GM19351 (cell line): ENCODE results near the gene ASB3.
"Not testable (repeated sequence)": the region's sequence is repeated elsewhere in the genome, so short reads cannot be mapped to it uniquely, and the experiment has no call there.

Source experiments
- ATAC-seq: cut with Tn5 transposase; IDR thresholded peaks from one replicate; pipeline ENCODE4 v1.9.1; 2021; ENCODE audit warnings: mild to moderate bottlenecking, moderate library complexity; ENCODE audit not compliant: unreplicated experiment

ASB3 gene

GRCh38 chr2:53787614-53788289, 999 bp upstream of the ASB3 start:
- ATAC-seq, result no peak

GRCh38 chr2:53786352-53786704, 425 bp downstream of the ASB3 start:
- peak; percentile 16 for ATAC-seq

- ATAC-seq, result no peak
These were observed 1.4 kb downstream of the ASB3 start for GRCh38 chr2:53785366-53785765.

DNA sequence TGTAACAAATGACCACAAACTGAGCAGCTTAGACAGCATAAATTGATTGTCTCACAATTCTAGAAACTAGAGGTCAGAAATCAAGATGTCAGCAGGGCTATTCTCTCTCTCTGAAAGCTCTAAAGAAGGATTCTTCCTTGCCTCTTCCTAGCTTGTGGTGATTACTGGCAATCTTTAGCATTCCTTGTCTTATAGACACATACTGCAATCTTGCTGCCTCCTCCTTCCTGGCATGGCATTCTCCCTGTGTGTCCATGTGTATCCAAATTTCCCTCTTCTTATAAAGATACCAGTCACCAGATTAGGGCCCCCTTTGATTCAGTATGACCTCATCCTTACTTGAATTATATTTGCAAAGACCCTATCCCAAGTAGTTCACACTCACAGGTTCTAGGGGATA, 2.3 kb downstream of the ASB3 start:
- ATAC-seq, result no peak

GRCh38 chr2:53782676-53783075, 4.1 kb downstream of the ASB3 start:
- ATAC-seq, result no peak

DNA sequence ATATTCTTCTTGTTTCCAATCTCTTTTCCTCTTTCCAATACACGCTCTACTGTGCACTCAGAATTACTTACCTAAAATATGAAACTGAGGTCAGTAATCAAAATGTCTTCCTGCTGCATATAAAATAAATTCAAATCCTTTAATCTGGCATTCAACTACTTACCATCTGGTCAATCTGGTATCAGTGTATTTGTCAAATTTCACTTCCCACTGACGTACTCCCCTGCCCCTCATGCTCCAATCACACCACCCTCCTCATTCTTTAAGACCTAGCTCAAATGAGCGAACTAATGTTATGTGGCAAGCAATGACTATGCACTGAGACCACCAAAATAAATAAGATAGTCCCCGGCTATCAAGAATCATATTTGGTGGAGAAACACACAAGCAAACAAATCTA, 6.7 kb downstream of the ASB3 start:
- ATAC-seq, result no peak

DNA sequence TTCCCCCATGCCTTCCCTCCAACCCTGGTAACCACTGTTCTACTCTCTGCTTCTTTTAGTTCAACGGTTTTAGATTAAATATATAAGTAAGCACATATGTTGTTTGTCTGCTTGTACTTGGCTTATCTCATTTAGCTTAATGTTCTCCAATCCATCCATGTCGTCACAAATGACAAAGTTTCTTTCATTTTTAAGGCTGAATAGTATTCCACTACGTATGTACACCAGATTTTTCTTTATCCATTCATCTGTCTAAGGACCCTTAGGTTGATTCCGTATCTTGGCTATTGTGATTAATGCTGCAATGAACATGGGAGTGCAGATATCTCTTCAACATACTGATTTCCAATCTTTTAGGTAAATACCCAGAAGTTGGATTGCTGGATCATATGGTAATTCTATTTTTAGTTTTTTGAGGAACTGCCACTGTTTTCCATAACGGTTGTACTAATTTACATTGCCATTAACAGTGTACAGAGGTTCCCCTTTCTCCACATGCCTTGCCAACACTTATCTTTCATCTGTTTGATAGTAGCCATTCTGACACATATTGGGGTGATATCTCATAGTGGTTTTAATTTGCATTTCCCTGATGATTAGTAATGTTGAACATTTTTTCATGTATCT, 8.1 kb downstream of the ASB3 start:
- ATAC-seq, result no peak

- ATAC-seq, result no peak
These were observed 9.6 kb downstream of the ASB3 start for GRCh38 chr2:53777134-53777533.

DNA sequence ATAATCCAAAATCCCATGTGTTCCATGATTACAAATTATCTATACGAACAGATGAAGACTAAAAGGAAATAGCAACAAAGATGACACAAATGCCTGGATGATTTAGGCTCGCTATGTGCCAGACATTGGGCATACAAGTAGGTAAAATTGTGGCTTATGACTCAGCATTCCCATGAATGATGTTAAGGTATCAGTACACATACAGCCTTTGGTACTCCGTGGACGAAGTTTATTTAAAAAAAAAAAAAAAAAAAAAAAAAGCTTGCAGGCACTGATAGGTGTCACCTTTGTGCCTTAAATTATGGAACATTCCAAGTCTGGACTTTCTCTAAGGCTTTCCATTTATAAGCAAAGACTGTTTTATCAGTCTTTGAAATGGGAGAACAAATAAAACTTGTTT, 16.5 kb downstream of the ASB3 start:
- ATAC-seq, result no peak

- ATAC-seq, result no peak
These were observed 17.3 kb downstream of the ASB3 start for GRCh38 chr2:53769318-53769945.

DNA sequence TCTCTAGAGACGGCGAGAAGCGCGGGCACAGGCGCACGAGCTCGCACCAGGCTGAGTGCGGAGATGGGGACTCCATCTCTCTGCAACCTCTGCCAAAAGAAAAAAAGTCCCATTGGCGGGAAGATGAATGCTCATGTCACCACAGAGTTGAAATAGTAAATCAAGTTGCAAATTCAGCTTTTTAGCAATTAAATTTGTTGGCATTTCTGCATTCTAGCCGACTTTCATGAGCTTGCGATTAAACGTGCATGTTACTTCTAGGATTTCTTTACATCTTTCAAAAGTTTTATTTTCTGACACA, 18.6 kb downstream of the ASB3 start:
- peak; percentile 45 for ATAC-seq

DNA sequence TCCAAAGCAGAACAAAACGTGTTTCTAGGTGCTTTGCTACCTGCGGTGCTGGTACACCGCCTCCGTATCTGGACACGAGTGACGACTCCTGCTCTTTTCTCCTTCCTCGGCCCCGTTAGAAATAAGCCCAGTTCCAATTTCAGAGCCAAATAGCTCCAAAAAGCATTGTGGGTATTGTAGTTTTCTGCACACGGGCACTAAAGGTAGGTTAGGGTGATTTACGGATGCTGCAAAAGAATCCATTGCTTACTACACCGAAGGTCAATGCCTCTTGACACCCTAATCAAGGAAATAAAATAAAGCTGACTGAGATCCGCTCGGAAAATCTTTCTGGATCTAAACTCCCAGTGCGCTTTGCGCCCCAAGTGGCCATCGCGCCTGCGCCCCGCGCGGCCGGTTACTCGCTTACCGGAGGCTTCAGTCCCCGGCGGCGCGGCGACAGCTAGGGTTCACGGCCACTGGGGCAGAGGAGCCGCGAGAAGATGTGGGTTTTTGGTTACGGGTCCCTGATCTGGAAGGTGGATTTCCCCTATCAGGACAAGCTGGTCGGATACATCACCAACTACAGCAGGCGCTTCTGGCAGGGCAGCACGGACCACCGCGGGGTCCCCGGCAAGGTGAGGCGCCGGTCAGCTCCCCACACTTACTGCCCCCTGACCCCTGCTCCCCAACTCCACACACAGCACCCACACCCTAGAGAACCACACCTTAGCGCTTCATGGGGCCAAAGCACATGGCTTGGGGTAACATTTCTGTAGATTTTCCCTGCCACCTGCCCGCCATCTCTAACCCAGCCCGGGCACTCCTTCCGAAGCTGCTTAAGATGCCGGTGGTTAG, 19.1 kb downstream of the ASB3 start, which contains the start of gene CHAC2:
TSS of gene CHAC2 (plus strand) at position 400 of the 837 bp plus-strand sequence. CDS start at position 483, 83 bp downstream.
- peak; percentile 89 for ATAC-seq

- no peak for ATAC-seq
These were observed 21.0 kb downstream of the ASB3 start for GRCh38 chr2:53765767-53766166.

DNA sequence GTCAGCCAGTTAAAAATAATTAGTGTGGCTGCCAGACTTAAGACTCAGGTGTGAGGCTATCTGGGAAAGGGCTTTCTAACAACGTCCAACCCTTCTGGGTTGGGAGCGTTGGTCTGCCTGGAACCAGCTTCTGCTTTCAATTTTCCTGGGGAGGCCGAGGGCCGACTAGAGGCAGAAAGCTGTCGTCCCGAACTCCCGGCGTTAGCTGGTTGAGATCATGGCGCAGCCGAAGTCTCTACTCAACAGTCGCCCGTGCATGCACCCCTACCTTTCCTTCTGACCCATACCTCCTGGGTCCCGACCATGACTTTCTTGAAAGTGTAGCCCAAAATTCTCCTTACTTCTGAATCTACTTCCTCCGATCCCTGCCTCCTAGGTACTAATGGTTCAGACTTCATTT, 29.5 kb downstream of the ASB3 start:
- ATAC-seq, result not testable (repeated sequence)

DNA sequence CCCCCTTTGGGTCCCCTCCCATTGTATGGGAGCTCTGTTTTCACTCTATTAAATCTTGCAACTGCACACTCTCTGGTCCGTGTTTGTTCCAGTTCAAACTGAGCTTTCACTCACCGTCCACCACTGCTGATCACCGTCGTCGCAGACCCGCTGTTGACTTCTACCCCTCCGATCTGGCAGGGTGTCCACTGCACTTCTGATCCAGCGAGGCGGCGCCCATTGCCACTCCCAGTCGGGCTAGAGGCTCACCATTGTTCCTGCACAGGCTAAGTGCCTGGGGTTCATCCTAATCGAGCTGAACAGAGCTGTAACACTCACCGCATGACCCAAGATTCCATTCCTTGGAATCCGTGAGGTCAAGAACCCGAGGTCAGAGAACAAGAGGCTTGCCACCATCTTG, 30.1 kb downstream of the ASB3 start:
- ATAC-seq, result no peak

DNA sequence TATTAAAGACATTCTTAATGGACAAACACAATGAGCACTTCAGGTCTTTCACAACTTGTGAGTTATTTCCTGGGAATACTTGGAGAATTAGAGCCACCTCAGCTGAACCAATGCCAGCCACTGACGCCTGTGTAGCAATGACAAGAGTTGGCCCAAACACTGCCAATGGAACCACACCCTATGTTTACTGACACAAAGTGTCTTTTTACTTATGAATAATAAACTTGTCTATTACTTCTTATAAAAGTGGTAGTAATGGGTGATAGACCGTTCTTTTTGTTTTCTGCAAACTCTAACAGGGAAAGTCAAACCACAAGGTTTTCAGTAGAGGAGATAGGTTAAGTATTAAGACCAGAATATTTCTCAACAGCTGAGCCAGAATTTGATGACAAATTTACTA, 31.6 kb downstream of the ASB3 start:
- no peak for ATAC-seq

- ATAC-seq, result no peak
These were observed 33.7 kb downstream of the ASB3 start for GRCh38 chr2:53753041-53753440.

- no peak for ATAC-seq
These were observed 34.4 kb downstream of the ASB3 start for GRCh38 chr2:53752385-53752784.

- ATAC-seq, result peak; percentile 95
These were observed 35.0 kb downstream of the ASB3 start for GRCh38 chr2:53751728-53752127.

- no peak for ATAC-seq
These were observed 36.5 kb downstream of the ASB3 start for GRCh38 chr2:53750041-53750768.
